SK-MEL-5 (cell line): ENCODE results near the gene DYRK1B. TPM values are rescaled to one million over a fixed set of nuclear protein-coding genes. Genes with fewer than 3 reads are reported as not detected.
A peak's percentile ranks its signal among the peaks of the same experiment; 100 is the strongest.

ENCODE experiments used
- DNase-seq: peaks from one replicate; pipeline ENCODE4 v3.0.0-alpha.2; 2016; ENCODE audit warnings: low read depth, low spot score
- in situ Hi-C: cut with HindIII; loops from 2 replicates; pipeline ENCODE4 v1.10.0; 2016; ENCODE audit warnings: low sequenced_read_pairs, high pct_unique_total_duplicates, low pct_unique_long_range_greater_than_20kb
- total RNA-seq: library from RNA; depleted of rRNA; stranded (reverse); fragments of >200 nt; shearing (Covaris generic); gene quantifications from 2 replicates; pipeline ENCODE4 v1.2.3, GENCODE V29; 2014

DYRK1B gene
- total RNA-seq, 1 experiment from 2014 or later: 7.6 TPM

GRCh38 chr19:39867133-39867532, 33.2 kb upstream of the DYRK1B start:
- no peak for DNase-seq
- in situ Hi-C loops: no loop called here

GRCh38 chr19:39865953-39866352, 32.0 kb upstream of the DYRK1B start:
- no peak for DNase-seq
- in situ Hi-C loops: no loop called here

- in situ Hi-C loops: no loop called here
- no peak for DNase-seq
Measured at GRCh38 chr19:39865186-39865585, 31.2 kb upstream of the DYRK1B start.

- DNase-seq: no peak
- in situ Hi-C loops: no loop called here
Measured at GRCh38 chr19:39864118-39864517, 30.2 kb upstream of the DYRK1B start.

- in situ Hi-C loops: no loop called here
Measured at GRCh38 chr19:39858541-39858940, 24.6 kb upstream of the DYRK1B start.

GRCh38 chr19:39852882-39853281, 18.9 kb upstream of the DYRK1B start:
- DNase-seq: no peak
- in situ Hi-C loops: no loop called here

More at GRCh38 chr19:39858541-39858940, 24.6 kb upstream of the DYRK1B start:
- DNase-seq: peak; percentile 22

- in situ Hi-C loops: no loop called here
- DNase-seq: no peak
Measured at GRCh38 chr19:39850892-39851291, 16.9 kb upstream of the DYRK1B start.

GRCh38 chr19:39848392-39848791, 14.4 kb upstream of the DYRK1B start:
- no peak for DNase-seq
- in situ Hi-C loops: no loop called here

GRCh38 chr19:39847525-39847924, 13.6 kb upstream of the DYRK1B start:
- no peak for DNase-seq
- in situ Hi-C loops: no loop called here

- in situ Hi-C loops: no loop called here
- DNase-seq: no peak
Measured at GRCh38 chr19:39846678-39847486, 12.9 kb upstream of the DYRK1B start.

GRCh38 chr19:39845933-39846677, 12.1 kb upstream of the DYRK1B start, which contains the start of gene FBL:
FBL (minus strand) TSS chr19:39846379; CDS start chr19:39846300, 79 bp downstream.
- in situ Hi-C loops: no loop called here
- peak; percentile 89 for DNase-seq

- no peak for DNase-seq
- in situ Hi-C loops: no loop called here
Measured at GRCh38 chr19:39845584-39845932, 11.6 kb upstream of the DYRK1B start.

- in situ Hi-C loops: no loop called here
- DNase-seq: no peak
Measured at GRCh38 chr19:39845172-39845571, 11.2 kb upstream of the DYRK1B start.

GRCh38 chr19:39843919-39844793, 10.2 kb upstream of the DYRK1B start:
- in situ Hi-C loops: no loop called here
- DNase-seq: peak; percentile 63

GRCh38 chr19:39842693-39843435, 8.9 kb upstream of the DYRK1B start:
- in situ Hi-C loops: no loop called here
- no peak for DNase-seq

- in situ Hi-C loops: no loop called here
- no peak for DNase-seq
Measured at GRCh38 chr19:39841041-39841440, 7.1 kb upstream of the DYRK1B start.

- in situ Hi-C loops: no loop called here
- no peak for DNase-seq
Measured at GRCh38 chr19:39840492-39840891, 6.5 kb upstream of the DYRK1B start.
